ENCODE results near the gene PLAAT4.
"Not testable (repeated sequence)": the region's sequence is repeated elsewhere in the genome, so short reads cannot be mapped to it uniquely, and the experiment has no call there.

PLAAT4 gene

DNA sequence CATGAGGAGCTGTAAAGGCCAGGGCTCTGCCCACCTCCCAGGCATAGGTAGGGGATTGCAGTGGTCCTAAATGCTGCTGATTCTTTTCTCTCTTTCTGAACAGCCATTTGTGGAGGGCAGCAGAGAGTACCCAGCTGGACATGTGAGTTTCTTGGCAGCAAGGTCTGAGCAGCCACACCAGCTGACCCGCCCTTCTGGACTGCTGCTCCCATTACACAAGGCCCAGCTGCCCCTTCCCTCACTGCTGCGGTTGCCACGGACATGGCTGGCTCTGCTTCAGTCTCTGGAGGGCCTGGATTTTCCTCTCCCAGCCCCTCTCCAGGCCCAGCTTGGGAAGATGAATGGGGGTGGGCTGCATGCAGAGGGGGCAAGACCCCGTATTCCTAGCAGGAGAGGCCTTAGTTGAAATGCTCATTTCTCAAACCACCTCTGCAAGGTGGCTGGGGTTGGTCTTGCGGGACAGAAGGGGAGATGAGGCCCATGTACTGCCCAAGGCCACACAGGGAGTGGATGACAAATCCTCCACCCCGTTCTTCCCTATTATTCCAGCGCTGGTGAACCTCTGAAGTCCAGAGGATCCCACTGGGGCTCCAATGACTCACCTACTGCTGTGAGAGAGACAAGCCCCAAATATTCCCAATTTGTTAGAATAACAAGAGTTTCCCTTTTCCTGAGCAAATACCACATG lies 26.1 kb upstream of the PLAAT4 start:
- DNase-seq, result no peak

DNA sequence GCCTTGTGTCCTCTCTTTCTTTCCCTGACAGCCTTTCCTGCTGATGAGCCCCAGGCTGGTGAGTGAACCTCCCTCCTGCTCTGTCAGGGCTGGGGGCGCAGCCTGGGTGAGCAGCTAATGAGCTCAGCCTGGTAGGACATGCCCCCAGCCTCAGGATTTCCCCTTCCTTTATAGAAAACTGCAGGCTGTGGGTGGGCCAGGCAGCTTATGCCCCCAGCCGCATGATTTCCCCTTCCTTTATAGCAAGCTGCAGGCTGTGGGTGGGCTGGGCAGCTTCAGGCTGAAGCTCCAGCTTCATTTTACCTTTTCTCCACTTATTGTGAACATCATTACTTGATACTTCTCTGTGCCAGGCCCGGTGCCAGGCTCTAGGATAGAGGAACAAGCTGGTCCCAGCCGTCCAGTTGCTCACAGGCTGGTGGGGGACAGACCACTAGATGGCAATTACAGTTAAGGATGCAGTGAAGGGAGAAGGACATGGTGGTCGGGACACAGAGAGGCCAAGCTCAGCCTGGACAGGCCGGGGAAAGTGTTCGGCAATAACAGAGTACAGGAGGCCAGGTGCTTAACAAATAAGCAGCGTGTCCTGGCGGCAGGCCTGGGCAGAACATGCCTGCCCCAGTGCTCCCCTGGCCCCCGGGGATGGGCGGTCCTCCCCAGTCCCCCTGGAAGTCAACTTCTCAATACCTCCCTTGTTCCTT lies 25.4 kb upstream of the PLAAT4 start:
- no peak for DNase-seq

DNA sequence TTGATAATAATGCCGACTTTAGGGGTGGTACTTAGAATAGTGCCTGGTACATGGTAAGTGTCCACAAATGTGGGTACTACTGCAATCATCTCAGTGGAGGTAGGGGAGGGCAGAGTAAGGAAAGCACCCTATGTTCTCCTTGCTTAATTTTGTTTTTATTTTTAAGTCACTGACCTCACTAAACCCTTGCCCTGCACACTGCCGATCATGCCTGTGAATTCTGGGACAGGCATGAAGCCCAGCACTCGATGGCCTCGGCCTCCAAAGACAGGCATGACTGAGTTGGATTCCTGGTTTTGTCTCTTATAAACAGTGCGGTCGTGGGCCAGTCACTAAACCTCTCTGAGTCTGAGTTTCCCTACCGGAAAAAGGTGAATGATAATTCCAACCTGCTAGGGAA lies 23.8 kb upstream of the PLAAT4 start:
- no peak for DNase-seq

DNA sequence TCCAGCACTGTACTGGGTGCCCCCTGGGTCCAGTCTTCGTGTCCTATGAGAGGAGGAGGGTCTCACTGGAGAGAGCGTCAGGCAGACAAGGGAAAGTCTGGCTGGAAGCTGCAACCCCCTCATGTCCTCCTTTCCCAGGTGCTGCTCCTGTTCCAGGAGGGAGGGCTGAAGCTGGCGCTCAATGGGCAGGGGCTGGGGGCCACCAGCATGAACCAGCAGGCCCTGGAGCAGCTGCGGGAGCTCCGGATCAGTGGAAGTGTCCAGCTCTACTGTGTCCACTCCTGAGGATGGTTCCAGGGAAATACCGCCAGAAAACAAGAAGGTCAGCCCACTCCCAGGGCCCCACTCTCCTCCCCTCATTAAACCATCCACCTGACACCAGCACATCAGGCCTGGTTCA lies 20.5 kb upstream of the PLAAT4 start:
- no peak for DNase-seq

DNA sequence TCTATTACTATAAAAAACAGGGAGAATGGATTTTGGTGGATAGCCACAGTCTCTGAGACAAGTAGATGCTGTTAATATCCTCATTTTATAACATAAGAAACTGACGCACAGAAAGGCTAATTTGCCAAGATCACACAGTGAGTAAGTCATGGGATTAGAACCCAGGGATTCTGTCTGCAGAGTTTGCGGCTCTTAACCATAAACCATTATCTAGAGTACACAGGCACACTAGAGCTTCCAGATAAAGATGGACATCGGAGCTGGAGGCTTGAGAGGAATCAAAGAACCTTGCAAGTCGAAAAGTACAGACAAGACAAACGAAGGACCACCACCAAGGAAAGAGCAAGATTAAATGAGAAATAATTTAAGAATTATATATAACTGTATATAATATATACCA lies 19.5 kb upstream of the PLAAT4 start:
- DNase-seq, result no peak

DNA sequence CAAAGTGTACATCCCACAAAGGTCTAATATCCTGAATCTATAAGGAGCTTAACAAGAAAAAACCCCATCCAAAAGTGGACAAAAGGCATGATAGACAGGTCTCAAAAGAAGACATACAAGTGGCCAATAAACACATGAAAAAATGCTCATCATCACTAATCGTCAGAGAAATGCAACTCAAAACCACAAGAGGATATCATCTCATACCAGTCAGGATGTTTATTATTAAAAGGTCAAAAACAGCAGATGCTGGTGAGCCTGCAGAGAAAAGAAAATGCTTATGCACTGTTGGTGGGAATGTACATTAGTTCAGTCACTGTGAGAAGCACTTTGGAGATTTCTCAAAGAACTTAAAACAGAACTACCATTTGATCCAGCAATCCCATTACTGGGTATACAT lies 18.1 kb upstream of the PLAAT4 start:
- no peak for DNase-seq

DNA sequence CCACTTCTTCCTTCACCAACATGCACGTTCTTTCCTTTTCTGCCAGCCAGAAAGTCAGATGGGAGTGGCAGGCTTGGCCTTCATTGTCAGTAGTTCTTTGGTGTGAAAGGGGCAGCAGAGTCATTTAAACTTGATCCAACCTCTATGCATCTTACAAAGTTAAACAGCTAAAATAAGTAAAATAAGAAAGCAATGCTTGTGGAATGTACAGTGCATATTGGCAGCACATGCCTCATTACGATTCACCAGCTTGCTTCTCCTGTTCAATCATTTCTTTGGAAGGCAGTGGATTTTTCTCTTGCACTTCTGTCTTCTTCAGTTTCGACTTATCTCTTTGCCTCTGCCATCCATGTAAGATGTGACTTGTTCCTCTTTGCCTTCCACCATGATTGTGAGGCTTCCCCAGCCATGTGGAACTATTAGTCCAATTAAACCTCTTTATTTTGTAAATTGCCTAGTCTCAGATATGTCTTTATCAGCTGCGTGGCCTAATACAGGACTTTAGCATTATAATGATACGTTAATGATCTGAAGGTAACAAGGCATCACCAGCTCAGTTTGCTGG lies 15.9 kb upstream of the PLAAT4 start:
- no peak for DNase-seq

DNA sequence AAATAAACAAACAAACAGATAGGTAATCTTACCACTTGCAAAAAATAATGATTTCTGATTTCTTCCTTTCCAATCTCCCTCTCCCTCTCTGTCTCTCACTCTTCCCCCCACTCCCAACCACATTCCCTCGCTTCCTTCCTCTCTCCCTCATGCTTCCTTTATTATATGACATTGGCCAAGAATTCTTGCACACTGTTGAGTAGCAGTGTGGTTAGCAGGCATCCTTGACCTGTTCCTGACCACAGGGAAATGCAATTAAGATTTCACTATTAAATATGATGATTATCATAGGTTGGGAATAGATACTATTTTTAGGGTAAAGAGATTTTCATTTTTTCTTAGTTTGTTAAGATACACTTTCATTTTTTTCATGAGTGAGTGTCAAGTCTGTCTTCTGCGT lies 14.7 kb upstream of the PLAAT4 start:
- DNase-seq, result no peak

DNA sequence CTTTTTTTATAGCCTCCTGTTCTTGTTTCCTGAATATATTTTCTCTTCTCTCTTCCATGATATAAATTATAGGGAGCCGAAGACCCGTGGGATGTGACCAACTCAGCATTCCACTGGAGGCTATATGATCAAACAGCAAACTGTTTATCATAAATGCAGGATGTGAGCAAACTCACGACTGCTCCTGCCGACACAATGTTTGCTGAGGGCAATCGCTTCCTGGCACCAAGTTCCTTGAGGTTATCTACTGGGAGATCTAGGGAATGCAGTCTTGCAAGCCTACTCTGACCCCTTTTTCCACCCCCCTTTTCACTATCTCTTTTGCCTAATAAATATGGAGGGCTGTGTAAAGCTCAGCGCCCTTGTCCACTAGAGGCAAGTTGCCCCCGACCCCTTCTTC lies 13.5 kb upstream of the PLAAT4 start:
- no peak for DNase-seq

DNA sequence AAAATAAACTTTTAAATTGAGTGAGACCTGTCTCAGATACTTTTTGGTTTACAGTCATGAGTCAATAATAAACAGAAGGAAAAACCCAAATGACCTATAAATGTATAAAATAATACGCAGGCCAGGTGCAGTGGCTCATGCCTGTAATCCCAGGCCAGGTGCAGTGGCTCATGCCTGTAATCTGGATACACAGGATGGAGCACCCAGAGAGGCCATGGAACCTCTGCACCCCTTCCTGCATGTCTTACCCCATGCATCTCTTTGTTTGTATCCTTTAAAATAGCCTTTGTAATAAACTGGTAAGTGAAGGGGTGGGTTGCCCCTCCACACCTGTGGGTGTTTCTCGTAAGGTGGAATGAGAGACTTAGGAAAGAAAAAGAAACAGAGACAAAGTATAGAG lies 8.9 kb upstream of the PLAAT4 start:
- DNase-seq, result no peak

DNA sequence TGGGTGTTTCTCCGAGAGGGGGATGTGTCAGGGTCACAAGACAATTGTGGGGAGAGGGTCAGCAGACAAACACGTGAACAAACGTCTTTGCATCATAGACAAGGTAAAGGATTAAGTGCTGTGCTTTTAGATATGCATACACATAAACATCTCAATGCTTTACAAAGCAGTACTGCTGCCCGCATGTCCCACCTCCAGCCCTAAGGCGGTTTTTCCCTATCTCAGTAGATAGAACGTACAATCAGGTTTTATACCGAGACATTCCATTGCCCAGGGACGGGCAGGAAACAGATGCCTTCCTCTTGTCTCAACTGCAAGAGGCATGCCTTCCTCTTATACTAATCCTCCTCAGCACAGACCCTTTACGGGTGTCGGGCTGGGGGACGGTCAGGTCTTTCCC lies 8.5 kb upstream of the PLAAT4 start:
- DNase-seq, result not testable (repeated sequence)

DNA sequence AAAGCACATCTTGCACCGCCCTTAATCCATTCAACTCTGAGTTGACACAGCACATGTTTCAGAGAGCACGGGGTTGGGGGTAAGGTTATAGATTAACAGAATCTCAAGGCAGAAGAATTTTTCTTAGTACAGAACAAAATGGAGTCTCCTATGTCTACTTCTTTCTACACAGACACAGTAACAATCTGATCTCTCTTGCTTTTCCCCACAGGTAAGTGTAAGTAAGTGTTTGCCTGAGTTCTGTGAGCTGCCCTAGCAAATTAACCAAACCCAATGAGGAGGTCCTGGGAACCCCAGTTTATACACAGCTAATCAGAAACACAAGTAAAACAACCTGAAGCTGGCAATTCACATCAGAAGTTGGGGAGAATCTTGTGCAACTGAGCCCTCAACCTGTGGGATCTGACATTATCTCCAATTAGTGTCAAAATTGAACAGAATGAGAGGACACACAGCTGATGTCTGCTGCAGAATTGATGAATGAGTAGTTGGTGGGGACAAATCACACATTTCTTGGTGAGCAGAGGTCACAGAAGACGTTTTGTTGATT lies 7.8 kb upstream of the PLAAT4 start:
- DNase-seq, result not testable (repeated sequence)

DNA sequence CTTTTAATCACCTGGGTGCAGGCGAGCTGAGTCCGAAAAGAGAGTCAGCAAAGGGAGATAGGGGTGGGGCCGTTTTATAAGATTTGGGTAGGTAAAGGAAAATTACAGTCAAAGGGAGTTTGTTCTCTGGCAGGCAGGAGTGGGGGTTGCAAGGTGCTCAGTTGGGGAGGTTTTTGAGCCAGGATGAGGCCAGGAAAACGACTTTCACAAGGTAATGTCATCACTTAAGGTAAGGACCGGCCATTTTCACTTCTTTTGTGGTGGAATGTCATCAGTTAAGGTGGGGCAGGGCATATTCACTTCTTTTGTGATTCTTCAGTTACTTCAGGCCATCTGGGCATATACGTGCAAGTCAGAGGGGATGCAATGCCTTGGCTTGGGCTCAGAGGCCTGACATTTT lies 7.2 kb upstream of the PLAAT4 start:
- DNase-seq, result not testable (repeated sequence)

DNA sequence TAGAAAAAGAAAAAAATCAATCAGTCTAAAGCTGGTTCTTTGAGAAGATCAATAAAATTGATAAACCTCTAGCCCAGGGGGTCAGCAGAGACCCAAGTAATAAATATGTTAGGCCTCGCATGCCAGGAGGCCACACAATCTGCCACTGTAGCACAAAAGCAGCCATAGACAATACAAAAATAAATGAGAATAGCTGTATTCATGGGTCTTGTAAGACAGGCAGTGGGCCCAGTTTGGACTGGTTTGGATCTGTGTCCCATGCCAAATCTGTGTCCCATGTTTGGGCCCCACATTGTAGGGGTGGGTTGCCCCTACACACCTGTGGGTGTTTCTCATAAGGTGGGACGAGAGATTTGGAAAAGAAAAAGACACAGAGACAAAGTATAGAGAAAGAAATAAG lies 6.6 kb upstream of the PLAAT4 start:
- DNase-seq, result no peak

DNA sequence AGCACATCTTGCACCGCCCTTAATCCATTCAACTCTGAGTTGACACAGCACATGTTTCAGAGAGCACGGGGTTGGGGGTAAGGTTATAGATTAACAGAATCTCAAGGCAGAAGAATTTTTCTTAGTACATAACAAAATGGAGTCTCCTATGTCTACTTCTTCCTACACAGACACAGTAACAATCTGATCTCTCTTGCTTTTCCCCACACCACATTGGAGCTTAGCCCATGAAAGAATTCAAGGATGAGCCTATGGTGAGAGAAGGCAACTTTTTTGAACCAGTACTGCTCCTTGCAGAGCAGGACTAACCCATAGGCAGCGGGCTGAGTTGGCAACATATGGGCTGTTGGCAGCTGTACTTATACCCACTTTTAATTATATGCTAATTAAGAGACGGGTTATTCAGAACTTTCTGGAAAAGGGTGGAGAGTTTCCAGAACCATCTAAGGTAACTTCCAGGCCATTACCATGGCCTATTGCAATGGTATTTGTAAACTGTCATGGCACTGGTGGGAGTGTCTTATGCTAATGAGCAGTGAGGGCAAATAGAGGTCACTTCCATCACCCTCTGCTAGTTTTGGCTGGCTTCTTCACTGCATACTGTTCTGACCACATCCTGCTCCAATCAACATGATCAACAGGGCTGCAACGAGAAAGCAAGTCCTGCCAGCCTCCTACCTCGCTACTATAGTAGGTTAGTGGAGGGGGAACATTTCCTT lies 5.4 kb upstream of the PLAAT4 start:
- DNase-seq, result not testable (repeated sequence)

DNA sequence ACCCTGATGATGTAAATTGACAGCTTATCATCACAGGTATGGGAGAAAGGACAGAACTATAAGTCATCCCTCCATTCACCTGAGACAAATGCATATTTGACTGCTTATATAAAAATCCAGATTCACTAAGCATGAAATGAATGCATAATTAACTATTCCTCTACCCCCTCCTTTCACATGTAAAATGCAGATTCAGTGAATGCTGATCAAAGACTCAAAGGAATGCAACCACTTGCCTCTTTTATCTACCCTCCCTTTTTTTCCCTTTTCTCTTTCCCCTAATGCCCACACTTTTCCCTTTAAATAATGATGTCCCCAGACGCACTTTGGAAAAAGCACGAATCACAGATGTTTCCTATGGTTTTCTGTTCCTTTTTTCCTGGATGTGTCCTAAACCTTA lies 4.5 kb upstream of the PLAAT4 start:
- DNase-seq, result no peak

DNA sequence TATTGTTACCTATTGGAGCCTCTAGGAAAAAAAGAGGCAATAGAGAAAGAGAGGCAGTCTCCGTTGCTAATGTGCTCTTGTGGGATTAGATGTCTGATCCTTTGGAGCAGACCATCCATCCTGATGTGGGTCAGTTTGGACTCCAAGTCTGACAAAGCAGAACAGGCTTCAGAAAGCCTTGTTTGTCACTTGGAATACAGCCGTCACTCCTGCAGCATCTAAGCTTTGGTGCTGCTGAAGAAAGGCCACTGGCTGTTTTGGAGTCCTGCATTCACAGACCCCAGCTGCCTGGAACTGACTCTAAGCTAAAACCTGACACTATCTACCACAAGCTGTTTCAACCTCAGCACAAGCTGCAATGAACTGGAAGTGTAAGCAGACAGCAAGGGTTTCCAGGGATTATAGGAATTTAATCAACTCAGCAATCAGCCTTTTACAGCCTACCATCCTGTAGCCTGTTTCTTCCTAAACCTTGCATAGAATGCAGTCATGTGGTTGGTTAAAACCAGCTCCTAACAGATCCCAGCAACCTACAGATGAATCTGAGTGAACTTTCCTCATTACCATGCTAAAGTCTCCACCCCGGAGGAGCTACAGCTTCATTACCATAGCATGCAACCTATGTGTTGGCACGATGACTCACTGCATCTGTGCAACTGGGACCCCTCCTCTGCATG lies 3.7 kb upstream of the PLAAT4 start:
- DNase-seq, result no peak

DNA sequence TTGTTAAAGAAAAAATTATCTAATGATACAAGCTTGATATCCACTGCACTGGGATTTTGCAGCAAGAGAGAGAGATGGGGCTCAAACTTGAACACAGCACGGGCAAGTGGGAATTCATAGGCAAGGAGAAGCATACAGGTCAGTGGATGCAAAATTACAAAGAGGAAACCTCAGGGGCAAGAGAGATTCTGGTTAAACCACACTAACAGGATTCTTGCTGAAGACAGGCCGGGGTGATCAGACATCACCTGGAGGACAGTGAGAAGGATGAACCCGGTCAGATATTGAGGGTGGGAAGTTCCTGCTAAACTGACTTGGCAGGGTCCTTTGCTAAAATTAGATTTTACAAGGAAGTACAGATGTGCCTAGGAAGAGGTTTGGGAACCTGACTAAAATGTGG lies 2.5 kb upstream of the PLAAT4 start:
- no peak for DNase-seq

DNA sequence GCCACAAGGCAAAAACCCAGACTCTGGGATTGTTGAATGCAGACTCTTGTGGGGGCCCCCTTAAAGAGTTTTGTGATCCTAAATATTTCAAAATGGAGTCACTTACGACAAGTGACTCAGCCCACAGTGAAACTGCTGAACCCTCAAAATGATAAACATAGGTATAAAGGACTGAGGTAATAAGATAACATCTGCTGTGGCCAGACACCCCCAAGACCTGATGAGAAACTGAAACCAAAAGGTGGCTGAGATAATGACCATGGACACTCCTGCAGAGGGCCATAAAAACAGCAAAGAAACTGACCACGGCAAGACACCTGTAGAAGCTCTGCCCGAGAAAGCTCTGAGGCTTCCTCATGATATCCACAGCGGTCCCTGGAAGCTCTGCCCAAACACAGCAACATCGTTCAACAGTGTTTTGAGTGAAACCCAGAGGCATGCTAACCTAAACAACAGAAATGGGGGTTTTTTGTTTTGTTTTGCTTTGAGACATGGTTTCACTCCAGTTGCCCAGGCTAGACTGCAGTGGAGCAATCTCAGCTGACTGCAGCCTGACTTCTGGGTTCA lies 1.6 kb upstream of the PLAAT4 start:
- no peak for DNase-seq

DNA sequence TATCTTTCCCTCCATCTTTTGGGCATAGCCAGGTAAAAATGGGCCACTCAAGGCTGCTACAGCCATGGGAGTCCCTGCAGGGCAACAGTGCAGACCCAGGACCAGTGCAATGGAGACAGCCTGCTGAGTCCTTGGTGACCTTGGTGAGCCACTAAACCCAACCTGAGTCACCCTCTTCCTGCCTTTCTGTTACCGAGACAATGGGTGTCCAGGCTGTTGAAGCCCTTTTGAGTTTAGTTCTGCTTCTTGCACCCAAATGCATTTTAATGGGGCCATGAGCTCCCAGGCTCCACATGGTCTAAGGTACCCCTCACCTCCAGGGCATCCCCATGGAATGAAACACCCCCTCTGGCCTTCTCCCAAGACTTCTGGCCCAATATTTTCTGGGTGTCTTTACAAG lies 874 bp upstream of the PLAAT4 start:
- no peak for DNase-seq

DNA sequence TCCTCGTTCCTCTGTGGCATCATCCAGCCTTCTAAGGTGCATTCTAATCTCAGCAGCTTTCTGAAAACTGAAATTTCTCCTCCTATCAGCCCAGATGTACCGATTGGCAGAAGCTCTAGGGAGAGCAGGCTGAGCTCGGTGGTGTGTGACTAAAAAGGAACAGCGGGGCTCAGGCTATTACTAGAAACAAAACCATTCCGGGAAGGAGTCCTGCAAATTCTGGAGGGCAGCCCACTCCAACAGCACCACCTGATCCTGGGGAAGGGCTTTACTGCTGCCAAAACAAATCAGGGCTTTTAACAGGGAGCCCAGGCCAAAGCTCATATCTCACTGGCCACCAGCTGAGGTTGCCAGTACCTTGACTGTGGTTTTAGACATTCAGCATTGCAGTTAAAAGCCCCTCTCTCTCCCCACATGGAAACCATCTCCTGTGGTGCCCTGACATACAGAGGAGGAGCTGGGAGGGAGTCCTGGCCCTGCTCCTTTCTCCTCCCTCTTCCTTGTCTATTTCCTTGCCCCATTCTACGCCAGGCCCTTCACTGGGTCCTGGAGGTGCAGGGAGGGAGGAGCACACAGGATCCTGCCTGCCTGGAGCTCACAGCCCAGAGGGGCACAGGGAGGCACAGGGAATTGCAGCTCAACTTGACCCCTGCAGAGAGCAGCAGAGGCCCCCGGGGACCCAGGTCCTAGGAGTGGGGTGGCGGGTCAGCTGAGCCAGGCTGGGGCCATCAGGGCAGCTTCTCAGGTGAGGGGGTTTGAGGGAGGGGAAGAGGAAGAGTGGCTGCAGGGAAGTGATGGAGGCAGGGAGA lies 889 bp downstream of the PLAAT4 start:
- no peak for DNase-seq
